Measurements from ENCODE around the gene SDF4. TPM values are rescaled to one million over a fixed set of nuclear protein-coding genes. Genes with fewer than 3 reads are reported as not detected.

The SDF4 gene
- total and polyA plus RNA-seq, 2 donors (not counting 1 experiment from before 2014, with no cell fraction given), result 100 to 143 TPM

DNA sequence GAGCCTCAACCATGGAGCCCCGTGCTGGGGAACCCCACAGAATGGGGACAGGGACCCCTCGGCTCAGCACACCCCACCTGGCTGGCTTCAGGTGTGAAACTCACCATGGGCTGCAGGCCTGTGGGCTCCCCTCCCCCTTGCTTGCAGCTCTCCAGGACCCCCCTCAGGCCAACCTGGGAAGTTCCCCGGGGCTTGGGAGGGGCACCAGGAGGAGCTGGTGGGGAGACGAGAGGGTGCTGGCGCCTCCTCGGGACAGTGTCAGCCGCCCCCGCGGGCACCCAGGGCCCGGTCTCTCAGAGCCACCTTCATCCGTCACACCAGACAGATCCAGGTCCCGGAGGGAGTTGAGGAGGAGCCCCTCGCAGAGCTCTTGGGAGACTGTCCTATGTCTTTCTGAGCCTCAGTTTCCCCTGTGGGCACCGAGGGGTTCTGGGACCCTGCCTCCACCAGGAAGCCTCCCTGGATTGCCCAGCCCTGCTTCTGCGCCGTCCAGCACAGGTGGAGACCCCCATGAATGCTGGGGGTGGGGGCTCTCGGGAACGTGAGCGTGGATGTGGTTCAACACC, 24.8 kb downstream of the SDF4 start:
- H3K4me1 ChIP-seq (ENCODE audit: control insufficient read depth in 2 of 2, insufficient read depth in 2 of 2, low read length in 2 of 2), result peaks cover 47 to 56% of the 10 kb centered on the region in 2 donors

More for the DNA sequence above, 24.8 kb downstream of the SDF4 start:
- no peaks in the 10 kb centered on the region for H3K79me2 ChIP-seq (ENCODE audit: control insufficient read depth, insufficient read depth, low read length)
- no peaks in the 10 kb centered on the region for H4K20me1 ChIP-seq (ENCODE audit: control insufficient read depth, insufficient read depth, low read length, poor library complexity, severe bottlenecking)
- peak; percentile 4 for ATAC-seq (ENCODE audit: low read depth)
- H3K4me3 ChIP-seq (ENCODE audit: control extremely low read depth in 1 of 5, extremely low read depth in 1 of 5, insufficient read depth in 1 of 5, low read depth in 2 of 5, low read length in 4 of 5), result peak overlapping the region in 3 of 5 experiments; percentile 50 to 61 (median 50)
- H2AFZ ChIP-seq (ENCODE audit: insufficient read depth, low read depth, low read length, poor library complexity, severe bottlenecking), result no peak overlapping the region
- Mint-ChIP-seq H3K4me3 (peak overlapping the region; percentile 88), H3K27ac (no peak overlapping the region), H3K27me3 (peaks cover 9% of the 10 kb centered on the region), H3K4me1 (peaks cover 27% of the 10 kb centered on the region), H3K9me3 (ENCODE audit: insufficient read depth) (no peaks in the 10 kb centered on the region)
- peak overlapping the region; percentile 64 for H3K9ac ChIP-seq (ENCODE audit: low read length)
- no peak overlapping the region for H3K27ac ChIP-seq (ENCODE audit: low read length in 2 of 2)
- H3K36me3 ChIP-seq (replicated peaks in 1 of 2; ENCODE audit: control extremely low read depth in 1 of 2, control insufficient read depth in 1 of 2, extremely low read depth in 1 of 2, insufficient read depth in 2 of 2, low read length in 1 of 2), result no peaks in the 10 kb centered on the region
- H3K9me3 ChIP-seq (ENCODE audit: control extremely low read depth in 1 of 3, control insufficient read depth in 2 of 3, insufficient read depth in 1 of 3, low read length in 2 of 3), result peaks cover 0 to 19% (median 0%) of the 10 kb centered on the region in 3 donors
- CTCF ChIA-PET, result interaction anchor here (0.7 to 4.9 kb wide), 5 partner anchors 37 to 85 kb away, joined by 3 to 39 read pairs (median 3); no protein-coding TSS in a partner anchor
- DNase-seq, result no peak
- POLR2A ChIA-PET, result interaction anchor here (1.0 to 1.4 kb wide), 2 partner anchors 70 to 90 kb away, joined by 3 to 4 read pairs; no protein-coding TSS in a partner anchor
- TF ChIP-seq, protein P1, sequence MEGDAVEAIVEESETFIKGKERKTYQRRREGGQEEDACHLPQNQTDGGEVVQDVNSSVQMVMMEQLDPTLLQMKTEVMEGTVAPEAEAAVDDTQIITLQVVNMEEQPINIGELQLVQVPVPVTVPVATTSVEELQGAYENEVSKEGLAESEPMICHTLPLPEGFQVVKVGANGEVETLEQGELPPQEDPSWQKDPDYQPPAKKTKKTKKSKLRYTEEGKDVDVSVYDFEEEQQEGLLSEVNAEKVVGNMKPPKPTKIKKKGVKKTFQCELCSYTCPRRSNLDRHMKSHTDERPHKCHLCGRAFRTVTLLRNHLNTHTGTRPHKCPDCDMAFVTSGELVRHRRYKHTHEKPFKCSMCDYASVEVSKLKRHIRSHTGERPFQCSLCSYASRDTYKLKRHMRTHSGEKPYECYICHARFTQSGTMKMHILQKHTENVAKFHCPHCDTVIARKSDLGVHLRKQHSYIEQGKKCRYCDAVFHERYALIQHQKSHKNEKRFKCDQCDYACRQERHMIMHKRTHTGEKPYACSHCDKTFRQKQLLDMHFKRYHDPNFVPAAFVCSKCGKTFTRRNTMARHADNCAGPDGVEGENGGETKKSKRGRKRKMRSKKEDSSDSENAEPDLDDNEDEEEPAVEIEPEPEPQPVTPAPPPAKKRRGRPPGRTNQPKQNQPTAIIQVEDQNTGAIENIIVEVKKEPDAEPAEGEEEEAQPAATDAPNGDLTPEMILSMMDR (IDR thresholded peaks at IDR 0.05), result no peak
- TF ChIP-seq EZH2 (IDR thresholded peaks at IDR 0.05; ENCODE audit: borderline replicate concordance, insufficient read depth, low read depth, low read length, poor library complexity, severe bottlenecking), result no peak
- WGBS (ENCODE audit: insufficient coverage), result 44% methylated on average over 17 of the region's 19 CpGs
- peaks cover 0 to 45% (median 14%) of the 10 kb centered on the region in 4 experiments for H3K27me3 ChIP-seq (replicated peaks in 1 of 4; ENCODE audit: control extremely low read depth in 1 of 4, control insufficient read depth in 3 of 4, insufficient read depth in 4 of 4, low read length in 3 of 4)
- intact Hi-C loops (cut with micrococcal nuclease), result loop anchor here (5.0 to 10.0 kb wide), 2 partner anchors 50 to 172 kb away; no protein-coding TSS in a partner anchor
- H3K4me2 ChIP-seq (replicated peaks; ENCODE audit: low read depth, low read length, poor library complexity, severe bottlenecking), result peak overlapping the region; percentile 97

Data from B cell (primary cell).